ENCODE measurements around the gene TTBK1. TPM values are rescaled to one million over a fixed set of nuclear protein-coding genes. Genes with fewer than 3 reads are reported as not detected.
A peak's percentile ranks its signal among the peaks of the same experiment; 100 is the strongest.

TTBK1 gene
- total and polyA plus RNA-seq, 4 donors = 6.1 to 29.9 (median 19.3) TPM

GRCh38 chr6:43275801-43276576 lies 32.7 kb downstream of the TTBK1 start:
- WGBS (ENCODE audit: insufficient coverage) = 9% methylated on average over 60 of the region's 64 CpGs
- Histone ChIP-seq H3K9me3 (ENCODE audit: control insufficient read depth, insufficient read depth, low read length) (no peaks in the 10 kb centered on the region), H3K36me3 (ENCODE audit: control insufficient read depth, insufficient read depth, low read length) (peaks cover 14% of the 10 kb centered on the region), H3K27ac (ENCODE audit: low read depth, low read length) (no peak overlapping the region), H3K4me3 (ENCODE audit: low read depth, low read length) (peak overlapping the region; percentile 34), H3K4me1 (ENCODE audit: control insufficient read depth, insufficient read depth, low read length) (peaks cover 22% of the 10 kb centered on the region), H3K27me3 (ENCODE audit: control insufficient read depth, insufficient read depth, low read length) (peaks cover 12% of the 10 kb centered on the region)
- DNase-seq (ENCODE audit: low read depth in 4 of 6, low spot score in 6 of 6) = peak in 2 of 6 donors; percentile 55 to 71

GRCh38 chr6:43276577-43277305 lies 33.5 kb downstream of the TTBK1 start:
- Histone ChIP-seq H3K4me1 (ENCODE audit: control insufficient read depth, insufficient read depth, low read length) (peaks cover 22% of the 10 kb centered on the region), H3K27ac (ENCODE audit: low read depth, low read length) (no peak overlapping the region), H3K36me3 (ENCODE audit: control insufficient read depth, insufficient read depth, low read length) (peaks cover 12% of the 10 kb centered on the region), H3K27me3 (ENCODE audit: control insufficient read depth, insufficient read depth, low read length) (peaks cover 12% of the 10 kb centered on the region), H3K9me3 (ENCODE audit: control insufficient read depth, insufficient read depth, low read length) (no peaks in the 10 kb centered on the region), H3K4me3 (ENCODE audit: low read depth, low read length) (no peak overlapping the region)
- 69% methylated on average over 9 of the region's 11 CpGs for WGBS (ENCODE audit: insufficient coverage)
- DNase-seq (ENCODE audit: low read depth in 4 of 6, low spot score in 6 of 6) = no peak

- no peak overlapping the region for H3K27ac ChIP-seq (ENCODE audit: low read depth, low read length)
- H3K4me3 ChIP-seq (ENCODE audit: low read depth, low read length) = no peak overlapping the region
- peaks cover 12% of the 10 kb centered on the region for H3K27me3 ChIP-seq (ENCODE audit: control insufficient read depth, insufficient read depth, low read length)
- H3K4me1 ChIP-seq (ENCODE audit: control insufficient read depth, insufficient read depth, low read length) = peaks cover 22% of the 10 kb centered on the region
- DNase-seq (ENCODE audit: low read depth in 4 of 6, low spot score in 6 of 6) = no peak
- no peaks in the 10 kb centered on the region for H3K9me3 ChIP-seq (ENCODE audit: control insufficient read depth, insufficient read depth, low read length)
- H3K36me3 ChIP-seq (ENCODE audit: control insufficient read depth, insufficient read depth, low read length) = peaks cover 13% of the 10 kb centered on the region
- no CpG with 5 or more reads among the region's 6 CpGs for WGBS (ENCODE audit: insufficient coverage)
Observed at GRCh38 chr6:43277306-43277642, 34.0 kb downstream of the TTBK1 start.

GRCh38 chr6:43277643-43278523 lies 34.6 kb downstream of the TTBK1 start:
- 84% methylated on average over 4 of the region's 13 CpGs for WGBS (ENCODE audit: insufficient coverage)
- H3K27ac ChIP-seq (ENCODE audit: low read depth, low read length) = no peak overlapping the region
- peaks cover 12% of the 10 kb centered on the region for H3K27me3 ChIP-seq (ENCODE audit: control insufficient read depth, insufficient read depth, low read length)

GRCh38 chr6:43278524-43279078 lies 35.3 kb downstream of the TTBK1 start:
- Histone ChIP-seq H3K36me3 (ENCODE audit: control insufficient read depth, insufficient read depth, low read length) (peaks cover 26% of the 10 kb centered on the region), H3K4me3 (ENCODE audit: low read depth, low read length) (no peak overlapping the region), H3K27ac (ENCODE audit: low read depth, low read length) (no peak overlapping the region), H3K9me3 (ENCODE audit: control insufficient read depth, insufficient read depth, low read length) (no peaks in the 10 kb centered on the region), H3K4me1 (ENCODE audit: control insufficient read depth, insufficient read depth, low read length) (peaks cover 22% of the 10 kb centered on the region), H3K27me3 (ENCODE audit: control insufficient read depth, insufficient read depth, low read length) (peaks cover 12% of the 10 kb centered on the region)
- no peak for DNase-seq (ENCODE audit: low read depth in 4 of 6, low spot score in 6 of 6)
- WGBS (ENCODE audit: insufficient coverage) = 0% methylated on average over 1 of the region's 4 CpGs

More at GRCh38 chr6:43277643-43278523, 34.6 kb downstream of the TTBK1 start:
- Histone ChIP-seq H3K4me1 (ENCODE audit: control insufficient read depth, insufficient read depth, low read length) (peaks cover 22% of the 10 kb centered on the region), H3K9me3 (ENCODE audit: control insufficient read depth, insufficient read depth, low read length) (no peaks in the 10 kb centered on the region), H3K4me3 (ENCODE audit: low read depth, low read length) (no peak overlapping the region), H3K36me3 (ENCODE audit: control insufficient read depth, insufficient read depth, low read length) (peaks cover 19% of the 10 kb centered on the region)
- DNase-seq (ENCODE audit: low read depth in 4 of 6, low spot score in 6 of 6) = no peak

GRCh38 chr6:43280234-43280633 lies 37.0 kb downstream of the TTBK1 start:
- Histone ChIP-seq H3K4me1 (ENCODE audit: control insufficient read depth, insufficient read depth, low read length) (peaks cover 15% of the 10 kb centered on the region), H3K27me3 (ENCODE audit: control insufficient read depth, insufficient read depth, low read length) (peaks cover 3% of the 10 kb centered on the region), H3K27ac (ENCODE audit: low read depth, low read length) (no peak overlapping the region), H3K9me3 (ENCODE audit: control insufficient read depth, insufficient read depth, low read length) (no peaks in the 10 kb centered on the region), H3K4me3 (ENCODE audit: low read depth, low read length) (no peak overlapping the region), H3K36me3 (ENCODE audit: control insufficient read depth, insufficient read depth, low read length) (peaks cover 36% of the 10 kb centered on the region)
- no peak for DNase-seq (ENCODE audit: low read depth in 4 of 6, low spot score in 6 of 6)
- WGBS (ENCODE audit: insufficient coverage) = no CpG with 5 or more reads among the region's 2 CpGs

- DNase-seq (ENCODE audit: low read depth in 4 of 6, low spot score in 6 of 6) = no peak
- no peak overlapping the region for H3K4me3 ChIP-seq (ENCODE audit: low read depth, low read length)
- H3K27ac ChIP-seq (ENCODE audit: low read depth, low read length) = no peak overlapping the region
- no peaks in the 10 kb centered on the region for H3K9me3 ChIP-seq (ENCODE audit: control insufficient read depth, insufficient read depth, low read length)
- 84% methylated on average over 9 of the region's 9 CpGs for WGBS (ENCODE audit: insufficient coverage)
- H3K4me1 ChIP-seq (ENCODE audit: control insufficient read depth, insufficient read depth, low read length) = peaks cover 4% of the 10 kb centered on the region
- H3K36me3 ChIP-seq (ENCODE audit: control insufficient read depth, insufficient read depth, low read length) = peaks cover 52% of the 10 kb centered on the region
- no peaks in the 10 kb centered on the region for H3K27me3 ChIP-seq (ENCODE audit: control insufficient read depth, insufficient read depth, low read length)
Observed at GRCh38 chr6:43282060-43282459, 38.8 kb downstream of the TTBK1 start.

- WGBS (ENCODE audit: insufficient coverage) = 82% methylated on average over 24 of the region's 32 CpGs
- no peak overlapping the region for H3K27ac ChIP-seq (ENCODE audit: low read depth, low read length)
- no peaks in the 10 kb centered on the region for H3K27me3 ChIP-seq (ENCODE audit: control insufficient read depth, insufficient read depth, low read length)
- H3K4me1 ChIP-seq (ENCODE audit: control insufficient read depth, insufficient read depth, low read length) = peaks cover 4% of the 10 kb centered on the region
- peaks cover 52% of the 10 kb centered on the region for H3K36me3 ChIP-seq (ENCODE audit: control insufficient read depth, insufficient read depth, low read length)
- DNase-seq (ENCODE audit: low read depth in 4 of 6, low spot score in 6 of 6) = no peak
- no peaks in the 10 kb centered on the region for H3K9me3 ChIP-seq (ENCODE audit: control insufficient read depth, insufficient read depth, low read length)
- no peak overlapping the region for H3K4me3 ChIP-seq (ENCODE audit: low read depth, low read length)
Observed at GRCh38 chr6:43282636-43283513, 39.6 kb downstream of the TTBK1 start.

Measured in spinal cord (tissue), 10 donors.